Measurements from ENCODE around the gene SETD4. TPM values are rescaled to one million over a fixed set of nuclear protein-coding genes. Genes with fewer than 3 reads are reported as not detected.

The SETD4 gene
- total RNA-seq, 6 experiments from 2014 or later: 7.6 to 10.1 (median 8.7) TPM

- no peak overlapping the region for H3K4me3 Mint-ChIP-seq
- peaks cover 22% of the 10 kb centered on the region for H3K4me1 Mint-ChIP-seq (ENCODE audit: low read depth)
- peaks cover 1% of the 10 kb centered on the region for H3K27me3 Mint-ChIP-seq (ENCODE audit: insufficient read depth)
- no peaks in the 10 kb centered on the region for H3K9me3 Mint-ChIP-seq
- TF ChIP-seq CTCF (IDR thresholded peaks at IDR 0.05): no peak
- no peak overlapping the region for H3K27ac Mint-ChIP-seq
- no peaks in the 10 kb centered on the region for H3K36me3 Mint-ChIP-seq (ENCODE audit: low read depth)
- no peak for DNase-seq
Measured at GRCh38 chr21:36063375-36064084, 3.2 kb upstream of the SETD4 start.

GRCh38 chr21:36061445-36061844 is 1.1 kb upstream of the SETD4 start:
- Mint-ChIP-seq H3K4me1 (ENCODE audit: low read depth) (peaks cover 34% of the 10 kb centered on the region), H3K9me3 (no peaks in the 10 kb centered on the region), H3K36me3 (ENCODE audit: low read depth) (peaks cover 17% of the 10 kb centered on the region), H3K27ac (no peak overlapping the region), H3K27me3 (ENCODE audit: insufficient read depth) (peaks cover 1% of the 10 kb centered on the region), H3K4me3 (no peak overlapping the region)
- no peak for TF ChIP-seq CTCF (IDR thresholded peaks at IDR 0.05)
- DNase-seq: no peak

GRCh38 chr21:36059823-36060158 is 535 bp downstream of the SETD4 start:
- Mint-ChIP-seq H3K4me1 (ENCODE audit: low read depth) (peaks cover 23% of the 10 kb centered on the region), H3K4me3 (peak overlapping the region; percentile 95), H3K9me3 (no peaks in the 10 kb centered on the region), H3K27me3 (ENCODE audit: insufficient read depth) (peaks cover 1% of the 10 kb centered on the region), H3K27ac (peak overlapping the region; percentile 96), H3K36me3 (ENCODE audit: low read depth) (peaks cover 27% of the 10 kb centered on the region)
- DNase-seq: peak; percentile 32
- TF ChIP-seq CTCF (IDR thresholded peaks at IDR 0.05): no peak

DNA sequence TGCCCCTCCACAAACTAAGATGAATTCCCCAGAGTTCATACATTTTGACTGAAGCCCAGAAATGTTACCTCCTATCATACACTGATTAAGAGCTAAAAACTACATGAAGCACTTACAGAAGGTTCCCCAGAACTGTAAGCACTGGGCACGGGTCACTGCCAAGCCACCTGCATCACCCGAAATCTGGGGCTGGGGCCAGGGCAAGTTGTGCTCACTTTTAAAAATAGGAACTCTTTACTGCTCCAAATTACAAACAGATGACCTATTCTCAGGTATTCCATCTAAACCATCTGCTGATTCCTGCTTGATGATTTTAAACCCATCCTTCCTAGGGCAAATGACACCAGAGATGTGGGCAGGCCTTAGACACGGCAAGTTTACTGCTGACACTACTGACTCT is 4.8 kb downstream of the SETD4 start:
- no peak for TF ChIP-seq CTCF (IDR thresholded peaks at IDR 0.05)
- H3K4me3 Mint-ChIP-seq: no peak overlapping the region
- H3K27ac Mint-ChIP-seq: no peak overlapping the region
- no peak for DNase-seq
- peaks cover 18% of the 10 kb centered on the region for H3K4me1 Mint-ChIP-seq (ENCODE audit: low read depth)
- no peaks in the 10 kb centered on the region for H3K9me3 Mint-ChIP-seq
- peaks cover 37% of the 10 kb centered on the region for H3K36me3 Mint-ChIP-seq (ENCODE audit: low read depth)
- peaks cover 1% of the 10 kb centered on the region for H3K27me3 Mint-ChIP-seq (ENCODE audit: insufficient read depth)

GRCh38 chr21:36053715-36054062 is 6.6 kb downstream of the SETD4 start:
- H3K36me3 Mint-ChIP-seq (ENCODE audit: low read depth): peaks cover 47% of the 10 kb centered on the region
- H3K4me3 Mint-ChIP-seq: no peak overlapping the region
- TF ChIP-seq CTCF (IDR thresholded peaks at IDR 0.05): no peak

More at GRCh38 chr21:36053715-36054062, 6.6 kb downstream of the SETD4 start:
- Mint-ChIP-seq H3K27ac (no peak overlapping the region), H3K27me3 (ENCODE audit: insufficient read depth) (no peaks in the 10 kb centered on the region; the same call in 1 of the 2 replicates), H3K4me1 (ENCODE audit: low read depth) (peaks cover 15% of the 10 kb centered on the region), H3K9me3 (no peaks in the 10 kb centered on the region)
- no peak for DNase-seq

Data from HFFc6 (cell line).